Ishikawa (cell line): ENCODE results near the gene ADAMTS4.

Source experiments
- CEBPB ChIP-seq: IDR thresholded peaks from 2 replicates; pipeline ENCODE4 v1.6.1; 2012
- EP300 ChIP-seq: IDR thresholded peaks from 2 replicates; pipeline ENCODE4 v1.6.1; 2012; ENCODE audit warnings: borderline replicate concordance
- RAD21 ChIP-seq: IDR thresholded peaks from 2 replicates; pipeline ENCODE4 v1.6.1; 2012; ENCODE audit warnings: low read depth
- TEAD4 ChIP-seq: IDR thresholded peaks from 2 replicates; pipeline ENCODE4 v1.6.1; 2012
- YY1 ChIP-seq: IDR thresholded peaks from 2 replicates; pipeline ENCODE4 v1.6.1; 2012; ENCODE audit warnings: low read depth

- TF ChIP-seq YY1, result no peak
- no peak for TF ChIP-seq EP300
- no peak for TF ChIP-seq CEBPB
- no peak for TF ChIP-seq TEAD4
- no peak for TF ChIP-seq RAD21
Measured at GRCh38 chr1:161158316-161159010, 40.4 kb downstream of the ADAMTS4 start.
